Fibroblast of skin of left quadriceps (primary cell): ENCODE results near the gene EDC4.
"Not testable (repeated sequence)": the region's sequence is repeated elsewhere in the genome, so short reads cannot be mapped to it uniquely, and the experiment has no call there.

Experiments used
- DNase-seq, 2 experiments: peaks; one replicate each; pipeline ENCODE4 v3.0.0-alpha.2; 2013; ENCODE audit warnings: low read depth in 2 of 2

Gene EDC4

GRCh38 chr16:67910158-67910557 is 37.3 kb downstream of the EDC4 start:
- no peak for DNase-seq

- DNase-seq, result no peak
These were observed 42.1 kb downstream of the EDC4 start for GRCh38 chr16:67914758-67915495.

- not testable (repeated sequence) for DNase-seq
These were observed 42.6 kb downstream of the EDC4 start for GRCh38 chr16:67915496-67915769.

GRCh38 chr16:67915831-67916723 is 43.2 kb downstream of the EDC4 start:
- no peak for DNase-seq

- DNase-seq, result no peak
These were observed 44.4 kb downstream of the EDC4 start for GRCh38 chr16:67917140-67917851.

- peak in 1 of 2 experiments; percentile 36 for DNase-seq
These were observed 45.0 kb downstream of the EDC4 start for GRCh38 chr16:67917852-67918236.

- no peak for DNase-seq
These were observed 46.9 kb downstream of the EDC4 start for GRCh38 chr16:67919622-67920221.

GRCh38 chr16:67922221-67922620 is 49.4 kb downstream of the EDC4 start:
- no peak for DNase-seq

- DNase-seq, result no peak
These were observed 49.9 kb downstream of the EDC4 start for GRCh38 chr16:67922740-67923139.

- no peak for DNase-seq
These were observed 50.7 kb downstream of the EDC4 start for GRCh38 chr16:67923414-67924116.

- DNase-seq, result no peak
These were observed 51.5 kb downstream of the EDC4 start for GRCh38 chr16:67924140-67924906.

- no peak for DNase-seq
These were observed 53.4 kb downstream of the EDC4 start for GRCh38 chr16:67926181-67926750.

GRCh38 chr16:67927131-67927941 is 54.5 kb downstream of the EDC4 start:
- DNase-seq, result no peak

GRCh38 chr16:67928147-67928546 is 55.3 kb downstream of the EDC4 start:
- DNase-seq, result no peak

GRCh38 chr16:67928561-67929364 is 55.9 kb downstream of the EDC4 start:
- DNase-seq, result no peak

- DNase-seq, result no peak
These were observed 57.3 kb downstream of the EDC4 start for GRCh38 chr16:67930191-67930590.

- DNase-seq, result no peak
These were observed 57.9 kb downstream of the EDC4 start for GRCh38 chr16:67930678-67931211.
